NCI-H510A (cell line): Measurements from ENCODE around the gene VWA2.

Experiments
- DNase-seq: peaks from one replicate; lab custom pipeline; 2025; lab: John Stamatoyannopoulos, UW

The VWA2 gene, protein sequence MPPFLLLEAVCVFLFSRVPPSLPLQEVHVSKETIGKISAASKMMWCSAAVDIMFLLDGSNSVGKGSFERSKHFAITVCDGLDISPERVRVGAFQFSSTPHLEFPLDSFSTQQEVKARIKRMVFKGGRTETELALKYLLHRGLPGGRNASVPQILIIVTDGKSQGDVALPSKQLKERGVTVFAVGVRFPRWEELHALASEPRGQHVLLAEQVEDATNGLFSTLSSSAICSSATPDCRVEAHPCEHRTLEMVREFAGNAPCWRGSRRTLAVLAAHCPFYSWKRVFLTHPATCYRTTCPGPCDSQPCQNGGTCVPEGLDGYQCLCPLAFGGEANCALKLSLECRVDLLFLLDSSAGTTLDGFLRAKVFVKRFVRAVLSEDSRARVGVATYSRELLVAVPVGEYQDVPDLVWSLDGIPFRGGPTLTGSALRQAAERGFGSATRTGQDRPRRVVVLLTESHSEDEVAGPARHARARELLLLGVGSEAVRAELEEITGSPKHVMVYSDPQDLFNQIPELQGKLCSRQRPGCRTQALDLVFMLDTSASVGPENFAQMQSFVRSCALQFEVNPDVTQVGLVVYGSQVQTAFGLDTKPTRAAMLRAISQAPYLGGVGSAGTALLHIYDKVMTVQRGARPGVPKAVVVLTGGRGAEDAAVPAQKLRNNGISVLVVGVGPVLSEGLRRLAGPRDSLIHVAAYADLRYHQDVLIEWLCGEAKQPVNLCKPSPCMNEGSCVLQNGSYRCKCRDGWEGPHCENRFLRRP

DNA sequence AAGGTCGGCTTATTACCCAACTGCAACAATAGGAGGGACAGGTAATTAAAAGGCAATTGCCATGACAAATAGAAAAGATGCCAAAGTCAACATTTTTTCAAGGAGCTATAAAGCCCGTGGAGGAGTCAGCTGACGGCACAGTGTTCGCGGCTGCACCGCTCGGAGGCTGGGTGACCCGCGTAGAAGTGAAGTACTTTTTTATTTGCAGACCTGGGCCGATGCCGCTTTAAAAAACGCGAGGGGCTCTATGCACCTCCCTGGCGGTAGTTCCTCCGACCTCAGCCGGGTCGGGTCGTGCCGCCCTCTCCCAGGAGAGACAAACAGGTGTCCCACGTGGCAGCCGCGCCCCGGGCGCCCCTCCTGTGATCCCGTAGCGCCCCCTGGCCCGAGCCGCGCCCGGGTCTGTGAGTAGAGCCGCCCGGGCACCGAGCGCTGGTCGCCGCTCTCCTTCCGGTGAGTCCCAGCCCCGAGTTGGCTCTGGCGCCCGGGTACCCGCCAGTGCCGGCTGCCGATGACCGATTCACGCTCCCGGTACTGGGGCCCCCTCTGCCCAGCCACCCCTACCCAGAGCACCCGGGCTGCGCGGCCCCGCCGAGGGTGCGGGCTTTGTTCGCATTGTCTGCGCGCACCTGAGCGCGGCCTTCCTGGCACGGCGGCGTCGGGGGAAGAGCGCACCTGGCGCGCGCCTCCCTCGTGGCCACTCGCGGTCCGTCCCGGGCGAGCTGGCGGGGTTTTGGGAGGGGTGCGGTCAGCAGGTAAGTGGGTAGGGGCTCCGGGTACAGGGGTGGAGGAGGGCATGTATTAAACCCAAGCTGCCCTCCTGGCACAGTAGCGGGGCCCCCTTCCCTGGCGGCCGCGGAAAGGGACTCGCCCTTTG lies at the start of gene VWA2:
Gene VWA2 (plus strand): TSS at position 138 of the 877 bp plus-strand sequence. CDS start 9,460 bp downstream, outside the sequence.
- peak; percentile 85 for DNase-seq

DNA sequence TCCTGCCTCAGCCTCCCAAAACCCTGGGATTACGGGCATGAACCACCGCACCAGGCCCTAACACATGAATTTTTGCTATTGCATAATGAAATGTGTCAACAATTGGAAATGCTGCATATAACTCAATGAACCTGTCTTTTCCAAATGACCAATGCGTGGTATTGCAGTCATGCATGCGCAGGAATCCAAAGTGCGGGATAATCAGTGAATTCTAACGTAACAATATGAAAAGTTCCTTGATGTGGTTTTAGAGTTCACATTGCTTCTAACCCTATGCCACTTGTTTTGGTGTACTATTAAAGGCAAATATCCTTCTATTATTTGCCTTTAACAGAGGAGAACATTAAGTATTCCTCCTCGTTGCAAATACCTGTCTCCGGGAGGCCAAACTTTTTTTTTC lies 49.4 kb upstream of the VWA2 start:
- DNase-seq, result no peak

DNA sequence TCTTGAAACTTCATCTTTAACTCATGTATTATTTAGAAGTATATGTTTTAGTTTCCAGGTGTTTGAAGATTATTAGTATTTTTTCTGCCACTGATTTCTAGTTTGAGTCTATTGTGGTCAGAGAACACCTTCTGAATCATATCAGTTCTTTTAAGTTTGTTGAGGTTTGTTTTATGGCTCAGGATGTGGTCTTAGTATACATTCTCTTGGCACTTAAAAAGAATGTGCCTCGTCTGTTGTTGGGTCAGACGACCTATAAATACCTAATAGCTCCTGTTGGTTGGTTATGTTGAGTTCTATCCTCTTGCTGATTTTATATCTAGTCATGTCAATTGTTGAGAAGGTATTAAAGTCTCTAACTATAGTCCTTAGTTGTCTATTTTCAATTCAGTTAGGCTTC lies 44.0 kb upstream of the VWA2 start:
- DNase-seq, result no peak

DNA sequence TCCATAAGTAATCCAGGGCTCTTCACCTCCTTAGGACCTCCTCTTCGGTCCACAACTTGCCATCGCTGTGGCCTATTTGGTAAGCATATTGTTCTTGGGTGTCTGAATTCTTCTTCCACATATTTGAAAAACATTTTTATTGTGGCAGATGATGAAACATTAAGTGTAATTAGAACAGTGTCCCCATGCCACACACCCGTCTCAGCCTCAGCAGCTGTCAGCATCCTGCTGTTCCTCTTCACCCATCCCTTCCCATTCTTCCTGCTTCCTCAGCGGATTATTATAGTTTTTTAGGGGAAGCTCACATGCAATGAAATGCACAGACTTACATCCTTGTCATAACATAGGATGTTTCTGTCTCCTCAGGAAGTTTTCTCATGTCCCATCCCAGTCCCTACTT lies 39.8 kb upstream of the VWA2 start:
- no peak for DNase-seq

DNA sequence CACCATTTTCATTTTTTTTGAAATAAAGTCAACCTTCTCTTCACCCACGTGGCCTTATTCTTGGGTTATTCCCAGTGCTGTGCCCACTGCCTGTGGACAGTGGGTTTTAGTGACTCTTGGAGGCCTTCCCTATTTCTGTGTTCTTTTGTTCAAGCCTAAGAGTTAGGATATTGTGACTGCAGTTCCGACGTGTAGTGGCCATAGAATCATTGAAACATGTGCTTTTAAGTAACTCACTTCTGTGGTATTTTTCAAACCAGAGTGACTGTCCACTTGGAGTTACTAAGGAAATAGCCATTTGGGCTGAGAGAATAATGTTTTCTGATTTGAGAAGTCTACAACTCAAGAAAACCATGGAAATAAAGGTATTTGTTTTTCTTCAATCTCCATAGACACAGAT lies 36.2 kb upstream of the VWA2 start:
- no peak for DNase-seq

DNA sequence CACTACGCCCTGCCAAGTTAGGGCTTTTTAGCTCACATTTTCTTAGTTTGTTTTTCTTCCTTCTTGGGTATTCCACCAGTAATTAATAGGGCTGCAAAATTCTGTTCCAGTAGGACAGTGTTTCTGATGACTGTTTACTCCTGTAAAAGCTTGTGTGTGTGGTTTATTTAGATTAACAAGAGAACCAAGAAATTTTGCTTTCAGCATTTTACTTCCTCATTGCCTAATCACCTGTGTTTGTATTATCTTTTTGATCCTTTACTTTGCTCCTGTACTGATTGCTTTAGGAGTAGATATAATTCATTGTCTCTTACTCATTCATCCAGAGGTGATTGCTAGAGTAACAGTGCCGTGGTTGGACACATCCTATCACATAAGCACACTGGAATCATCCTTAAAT lies 32.2 kb upstream of the VWA2 start:
- no peak for DNase-seq

DNA sequence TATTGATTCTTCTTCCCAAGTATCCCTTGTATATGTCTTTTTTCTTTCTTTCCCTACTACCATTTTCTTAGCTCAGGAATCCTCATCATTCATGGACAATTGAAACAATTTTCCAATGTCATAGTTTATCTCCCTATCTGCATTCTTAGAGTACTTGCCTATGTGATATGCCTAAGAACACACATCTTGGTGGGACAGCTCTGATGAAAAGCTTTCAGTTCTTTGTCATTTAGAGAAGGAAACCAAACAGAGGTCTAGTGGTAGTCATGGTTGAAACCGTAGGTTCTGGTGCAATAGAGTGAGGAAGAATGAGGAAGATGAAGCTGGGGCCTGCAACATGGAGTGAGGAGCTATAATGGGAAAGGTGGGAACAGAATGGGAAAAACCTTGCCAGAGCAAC lies 31.7 kb upstream of the VWA2 start:
- no peak for DNase-seq

DNA sequence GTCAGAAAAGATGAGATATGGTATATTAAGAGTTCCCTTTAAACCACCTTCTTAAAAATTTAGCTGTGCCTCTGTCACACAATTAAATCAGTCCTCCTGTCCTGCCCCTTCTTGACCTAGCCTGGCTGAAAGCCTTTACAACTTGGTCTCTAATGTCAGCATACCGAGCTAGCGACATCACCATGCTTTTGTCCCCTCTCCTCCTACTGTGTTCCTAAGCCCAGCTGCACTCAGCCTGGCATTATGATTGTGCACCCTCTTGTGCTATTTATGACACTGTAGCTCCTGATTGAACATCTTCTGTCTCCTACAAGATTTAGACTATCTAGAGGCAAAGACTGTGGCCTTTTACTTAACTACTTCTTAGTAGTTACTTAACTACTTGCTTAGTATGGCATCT lies 30.7 kb upstream of the VWA2 start:
- DNase-seq, result no peak

DNA sequence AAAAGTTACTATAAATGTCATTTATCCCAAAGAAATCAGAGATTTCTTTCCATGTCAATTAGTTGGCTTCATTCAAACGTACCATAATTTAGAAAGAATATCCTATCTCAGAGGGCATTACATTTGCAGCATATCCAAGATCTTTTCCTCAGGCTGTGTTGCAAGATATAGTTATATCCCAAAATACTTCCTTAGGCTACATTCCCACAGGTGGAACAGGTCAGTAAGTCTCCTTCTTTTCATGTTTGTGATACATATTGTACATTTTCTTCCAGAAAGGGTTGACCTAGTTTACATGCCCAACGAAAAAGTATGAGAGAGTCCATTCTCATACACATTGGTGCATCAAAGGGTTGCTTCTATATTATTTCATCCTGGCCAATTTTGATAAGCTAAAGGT lies 26.9 kb upstream of the VWA2 start:
- no peak for DNase-seq

DNA sequence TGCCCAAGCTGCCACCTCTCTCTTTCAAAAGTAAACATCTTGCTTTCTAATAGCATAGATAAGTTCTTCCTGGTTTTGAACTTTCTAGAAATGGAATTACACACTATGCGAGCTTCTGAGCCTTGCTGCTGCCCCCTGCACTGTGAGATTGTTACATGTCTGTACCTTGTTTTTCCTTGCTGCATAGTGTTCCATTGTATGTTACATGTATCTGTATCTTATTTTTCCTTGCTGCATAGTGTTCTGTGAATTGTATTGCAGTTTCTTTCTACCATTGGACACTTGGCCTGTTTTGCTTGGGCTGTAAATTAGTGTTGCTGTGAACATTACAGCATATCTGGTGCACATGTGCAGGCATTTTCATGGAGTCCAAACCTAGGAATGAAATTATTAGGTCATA lies 24.0 kb upstream of the VWA2 start:
- no peak for DNase-seq

DNA sequence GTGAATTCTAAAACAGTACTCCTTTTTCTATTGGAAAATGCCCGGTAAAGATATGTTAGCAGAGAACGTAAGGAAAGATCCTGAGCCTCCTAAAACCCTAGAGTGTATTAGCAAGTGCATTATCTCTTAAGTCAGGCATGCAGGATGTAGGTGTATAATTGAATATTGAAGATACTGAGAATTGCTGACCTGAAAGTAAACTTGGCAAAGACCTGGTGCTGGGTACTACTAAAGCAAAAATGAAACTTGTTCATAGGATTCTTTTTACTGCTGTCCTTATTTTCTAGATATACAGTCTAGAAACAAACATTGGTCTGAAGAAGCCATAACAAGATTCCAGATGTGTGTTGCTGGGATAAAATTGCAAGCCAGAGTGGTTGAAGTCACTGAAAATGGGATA lies 18.8 kb upstream of the VWA2 start:
- DNase-seq, result no peak

DNA sequence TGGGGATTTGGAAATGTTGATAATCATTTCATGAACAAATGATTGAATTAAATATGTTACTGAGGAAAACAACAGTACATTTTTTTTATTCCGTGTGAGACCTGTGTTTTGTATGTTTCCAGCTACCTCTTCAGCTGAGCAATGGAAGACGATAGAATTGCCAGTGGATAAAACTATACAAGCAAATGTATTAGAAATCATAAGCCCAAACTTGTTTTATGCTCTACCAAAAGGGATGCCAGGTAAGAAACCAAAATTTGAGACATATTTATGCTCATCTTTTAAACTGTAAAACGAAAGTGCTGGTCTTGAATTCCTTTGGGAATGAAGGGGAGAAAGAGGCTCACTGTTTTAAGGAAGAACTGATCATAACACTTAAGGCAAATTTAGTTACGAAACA lies 17.8 kb upstream of the VWA2 start:
- no peak for DNase-seq

DNA sequence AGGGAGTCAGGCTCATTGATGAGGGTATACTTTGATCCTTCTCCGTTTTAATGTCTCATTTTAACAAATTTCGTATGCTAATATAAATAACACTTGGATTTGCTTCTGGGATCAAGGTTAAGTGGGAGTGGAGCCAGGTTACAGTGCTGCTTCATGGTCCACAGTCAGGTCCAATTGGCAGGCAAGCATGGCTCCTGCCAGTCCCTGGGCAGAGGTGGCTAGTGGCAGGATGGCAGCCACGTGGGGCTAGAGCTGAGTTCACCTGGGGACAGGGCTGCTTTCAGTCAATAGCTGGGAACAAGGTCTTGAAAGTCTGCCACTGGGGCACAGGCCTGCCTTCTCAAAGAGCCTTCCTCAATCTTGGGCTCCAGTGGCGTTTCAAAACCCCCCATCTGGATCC lies 16.0 kb upstream of the VWA2 start:
- DNase-seq, result no peak

DNA sequence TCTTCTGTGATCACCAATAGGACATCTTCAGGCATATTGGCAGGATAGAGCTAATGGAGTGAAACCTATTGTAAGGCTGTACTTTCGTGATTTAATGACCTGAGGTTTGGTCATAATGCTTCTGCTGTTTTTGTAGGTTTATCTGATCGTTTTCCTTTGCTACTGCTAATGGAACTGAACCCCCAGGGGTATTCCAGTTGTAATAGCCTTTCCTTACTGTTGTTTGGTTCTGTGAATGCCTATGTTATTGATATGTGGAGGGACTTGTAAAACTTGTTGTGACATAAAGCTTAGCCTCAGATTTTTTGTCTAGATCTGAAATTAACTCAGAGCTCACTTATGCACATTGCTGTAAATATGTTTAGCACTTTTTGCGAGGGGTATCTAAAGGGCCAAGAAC lies 10.9 kb upstream of the VWA2 start:
- DNase-seq, result no peak

DNA sequence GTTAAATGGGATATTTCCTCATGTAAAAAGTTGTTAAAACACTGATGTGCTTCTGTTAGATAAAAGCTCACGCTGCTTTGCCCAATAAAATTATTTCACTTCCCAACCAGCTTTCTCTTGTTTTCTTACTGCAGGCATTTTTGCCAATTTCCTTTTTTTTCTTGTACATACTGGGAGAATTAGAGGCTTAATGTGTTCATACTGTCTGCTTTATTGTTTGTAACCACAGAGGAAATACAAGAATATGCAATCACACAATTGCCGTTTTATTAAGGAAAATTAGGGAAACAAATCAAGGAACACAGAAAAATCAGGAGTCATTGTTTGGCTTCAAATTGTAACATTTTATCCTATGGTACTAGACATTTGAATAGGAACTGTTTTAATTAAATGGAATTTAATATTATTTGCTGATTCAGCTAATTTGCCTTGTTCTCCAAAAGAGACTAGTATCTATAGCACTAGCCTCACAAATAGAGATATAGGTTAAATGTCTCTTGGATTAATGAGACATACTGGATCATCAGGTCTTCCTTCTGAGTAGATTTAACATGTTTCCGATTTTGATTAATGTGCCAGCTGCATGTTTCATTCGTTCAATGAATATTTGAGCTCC lies 6.4 kb upstream of the VWA2 start:
- DNase-seq, result no peak

DNA sequence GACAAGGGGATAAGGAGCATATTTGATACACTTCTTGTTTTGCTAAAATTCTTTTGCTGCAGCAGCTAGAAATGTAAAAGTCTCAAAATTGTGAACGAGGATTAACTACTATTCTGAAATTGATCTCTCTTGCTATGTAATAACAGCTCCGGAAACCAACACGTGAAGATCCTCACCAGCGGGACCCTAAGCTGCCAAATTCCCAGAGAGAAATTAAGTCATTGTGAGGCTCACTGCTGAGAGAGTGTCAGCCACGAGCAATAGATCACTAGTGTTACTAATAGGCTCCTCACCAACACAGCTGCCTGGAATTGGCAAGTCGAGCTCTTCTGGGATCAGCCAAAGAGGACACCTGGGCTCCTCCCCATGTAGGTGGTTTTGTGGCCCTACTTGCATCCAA lies 5.6 kb upstream of the VWA2 start:
- no peak for DNase-seq

DNA sequence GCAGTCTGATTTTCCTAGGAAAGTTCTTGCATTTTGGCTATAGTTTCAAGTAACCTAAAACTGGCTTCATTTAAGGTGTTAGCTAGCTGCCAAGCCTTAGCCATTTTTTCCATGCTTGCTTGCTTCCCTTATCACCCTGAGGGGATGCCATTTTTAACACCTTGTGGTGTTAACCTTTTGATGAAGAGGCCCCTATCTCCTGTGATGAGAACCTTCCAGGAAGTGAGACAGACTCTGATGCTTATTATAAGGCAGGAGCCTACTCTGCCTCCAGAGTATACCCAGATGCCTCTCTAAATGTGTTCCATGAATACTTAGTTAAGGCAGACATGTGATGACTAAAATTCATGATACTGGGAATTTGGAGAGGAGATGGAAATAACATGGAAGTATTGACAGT lies 4.9 kb upstream of the VWA2 start:
- DNase-seq, result no peak

DNA sequence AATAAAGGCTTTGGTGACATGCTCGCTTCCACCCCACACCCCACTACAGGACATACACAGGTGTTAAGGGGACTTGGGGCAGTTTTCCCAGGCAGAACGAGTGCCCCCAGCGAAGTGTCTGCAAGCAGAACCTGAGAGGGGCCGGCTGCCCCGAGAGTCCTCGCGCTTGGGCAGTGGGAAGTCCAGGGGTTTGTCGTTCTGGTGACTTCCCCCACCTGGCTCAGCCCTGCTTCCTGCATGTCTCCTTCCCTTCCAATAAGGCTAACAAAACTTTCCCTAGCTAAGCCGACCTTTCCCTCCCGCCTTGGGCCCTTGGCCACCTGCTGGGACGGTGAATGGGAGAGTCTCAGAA lies 916 bp downstream of the VWA2 start:
- no peak for DNase-seq

DNA sequence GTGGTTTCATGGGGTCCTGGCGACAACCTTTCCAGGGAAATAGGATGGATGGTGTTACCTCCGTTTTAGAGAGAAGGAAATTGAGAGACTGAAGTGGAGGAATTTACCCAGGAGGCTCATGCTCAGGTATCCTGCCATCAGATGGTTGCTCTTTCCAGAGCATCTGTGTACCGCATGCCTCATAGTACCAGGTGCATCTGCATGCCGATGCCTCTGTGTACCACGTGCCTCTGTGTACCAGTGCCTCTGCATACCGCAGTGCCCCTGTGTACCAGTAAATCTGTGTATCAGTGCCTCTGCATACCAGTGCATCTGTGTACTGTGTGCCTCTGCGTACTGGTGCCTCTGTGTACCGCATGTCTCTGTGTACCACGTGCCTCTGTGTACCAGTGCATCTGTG lies 3.2 kb downstream of the VWA2 start:
- DNase-seq, result no peak

DNA sequence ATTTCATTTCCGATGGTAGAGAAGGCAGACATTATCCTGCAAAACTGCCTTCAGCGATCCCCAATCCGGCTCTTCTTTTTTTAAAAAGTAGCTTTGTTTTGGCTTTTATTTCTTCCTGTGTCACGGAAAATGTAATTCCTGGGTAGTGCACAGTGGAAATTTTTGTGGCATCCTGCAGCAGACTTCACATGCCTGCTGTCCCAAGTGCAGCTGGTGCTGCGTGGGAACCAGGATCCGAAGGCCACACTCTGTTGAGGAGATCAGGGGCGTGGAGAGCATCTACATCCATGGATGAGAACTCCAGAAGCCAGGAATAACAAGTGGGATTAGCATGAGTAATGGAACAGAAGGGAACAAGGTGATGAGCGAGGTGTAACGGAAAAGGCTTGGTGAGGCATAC lies 4.6 kb downstream of the VWA2 start:
- no peak for DNase-seq

DNA sequence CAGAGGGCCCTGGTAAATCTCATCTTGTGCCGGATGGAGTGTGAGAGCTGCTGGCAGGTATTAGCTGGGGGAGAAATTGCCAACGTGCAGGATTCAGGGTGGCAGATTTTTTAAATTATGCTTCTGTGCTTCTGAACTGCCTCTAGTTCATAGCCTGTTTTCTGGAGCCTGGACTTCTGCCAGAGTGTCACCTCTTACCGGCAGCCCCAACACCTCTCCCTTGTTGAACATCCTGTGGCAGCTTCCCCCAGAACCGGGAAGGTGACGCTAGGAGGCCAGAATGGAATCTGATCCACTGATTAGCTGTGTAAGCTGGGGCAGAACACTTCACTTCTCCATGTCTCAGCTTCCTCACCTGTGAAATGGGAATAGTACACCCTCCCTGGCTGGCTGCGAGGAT lies 5.1 kb downstream of the VWA2 start:
- no peak for DNase-seq

DNA sequence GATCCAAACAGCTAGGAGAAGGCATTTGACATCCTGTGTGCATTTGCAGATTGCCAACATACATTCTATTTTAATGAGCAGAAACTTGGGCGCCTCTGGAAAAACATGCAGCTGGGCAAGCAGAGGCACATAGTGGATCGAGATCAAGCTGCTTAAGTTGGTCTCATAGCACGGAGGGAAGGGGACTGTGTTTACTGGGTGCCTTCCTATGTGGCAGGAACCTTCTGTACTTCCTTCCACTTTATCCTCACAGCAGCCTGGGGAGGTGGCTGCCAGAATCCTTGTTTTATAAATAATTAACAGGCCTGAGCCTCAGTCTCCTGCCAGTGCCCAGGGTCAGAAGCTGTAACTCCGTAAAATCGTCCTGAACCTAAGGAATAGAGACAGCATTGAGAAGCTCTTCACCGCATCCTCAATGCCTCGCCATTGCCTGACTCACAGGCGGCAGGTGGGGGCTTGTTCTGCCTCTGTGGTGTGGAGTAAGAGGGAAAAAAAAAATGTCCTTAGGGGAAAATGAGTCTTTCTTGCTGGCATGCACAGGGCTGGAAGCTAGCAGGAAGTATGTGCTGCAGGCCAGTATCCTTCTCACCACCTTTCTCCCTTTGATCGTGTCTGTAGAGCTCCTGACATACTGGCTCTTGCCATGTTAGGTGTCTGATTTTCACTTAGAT lies 6.2 kb downstream of the VWA2 start:
- no peak for DNase-seq
